Sigmoid colon (tissue), 4 donors: ENCODE data around the gene SPATA2L.
"Not testable (repeated sequence)": the region's sequence is repeated elsewhere in the genome, so short reads cannot be mapped to it uniquely, and the experiment has no call there.

ENCODE experiments used
- CTCF ChIP-seq, 4 experiments: fragments of 450-650 bp in 3 of 4; fragments of 200-600 bp in 1 of 4; IDR thresholded peaks; one replicate each; pipeline ENCODE4 v1.5.1; 2016 to 2019; ENCODE audit warnings: antibody characterized with exemption in 4 of 4, mild to moderate bottlenecking in 3 of 4, moderate library complexity in 2 of 4
- POLR2A ChIP-seq, 2 donors: fragments of 450-650 bp; IDR thresholded peaks; one replicate each; pipeline ENCODE4 v1.6.1; 2016; ENCODE audit warnings: antibody characterized with exemption in 2 of 2, mild to moderate bottlenecking in 2 of 2, moderate library complexity in 2 of 2
- POLR2AphosphoS5 ChIP-seq, 4 donors: sonication (generic); formaldehyde crosslinking; IDR thresholded peaks; one replicate each; pipeline ENCODE4 v1.6.1; 2017; ENCODE audit warnings: antibody characterized with exemption in 4 of 4

- not testable (repeated sequence) for TF ChIP-seq CTCF, POLR2A, POLR2AphosphoS5 (IDR thresholded peaks at IDR 0.05)
These were observed 1.8 kb downstream of the SPATA2L start for GRCh38 chr16:89699629-89700099.
